Measurements from ENCODE around the gene PDGFRB. TPM values are rescaled to one million over a fixed set of nuclear protein-coding genes. Genes with fewer than 3 reads are reported as not detected.
A peak's percentile ranks its signal among the peaks of the same experiment; 100 is the strongest.

Gene PDGFRB
- total RNA-seq, 4 donors from 2014 or later, result 87.5 to 161 (median 113) TPM

DNA sequence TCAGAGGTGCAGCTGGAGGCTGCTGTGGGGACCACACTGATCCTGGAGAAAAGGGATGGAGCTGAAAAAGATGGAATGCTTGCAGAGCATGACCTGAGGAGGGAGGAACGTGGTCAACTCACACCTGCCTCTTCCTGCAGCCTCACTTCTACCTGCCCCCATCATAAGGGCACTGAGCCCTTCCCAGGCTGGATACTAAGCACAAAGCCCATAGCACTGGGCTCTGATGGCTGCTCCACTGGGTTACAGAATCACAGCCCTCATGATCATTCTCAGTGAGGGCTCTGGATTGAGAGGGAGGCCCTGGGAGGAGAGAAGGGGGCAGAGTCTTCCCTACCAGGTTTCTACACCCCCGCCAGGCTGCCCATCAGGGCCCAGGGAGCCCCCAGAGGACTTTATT, 28.4 kb upstream of the PDGFRB start:
- Histone ChIP-seq H3K9me3 (no peaks in the 10 kb centered on the region), H3K4me3 (no peak overlapping the region), H3K36me3 (no peaks in the 10 kb centered on the region), H3K27ac (no peak overlapping the region), H3K4me1 (peaks cover 0 to 33% (median 19%) of the 10 kb centered on the region in 3 donors), H3K27me3 (peaks cover 13% of the 10 kb centered on the region)
- ATAC-seq, result no peak
- TF ChIP-seq POLR2A (IDR thresholded peaks at IDR 0.05), result no peak
- TF ChIP-seq POLR2AphosphoS5 (IDR thresholded peaks at IDR 0.05), result no peak
- no peak for TF ChIP-seq EP300 (IDR thresholded peaks at IDR 0.05)
- TF ChIP-seq, protein P1, sequence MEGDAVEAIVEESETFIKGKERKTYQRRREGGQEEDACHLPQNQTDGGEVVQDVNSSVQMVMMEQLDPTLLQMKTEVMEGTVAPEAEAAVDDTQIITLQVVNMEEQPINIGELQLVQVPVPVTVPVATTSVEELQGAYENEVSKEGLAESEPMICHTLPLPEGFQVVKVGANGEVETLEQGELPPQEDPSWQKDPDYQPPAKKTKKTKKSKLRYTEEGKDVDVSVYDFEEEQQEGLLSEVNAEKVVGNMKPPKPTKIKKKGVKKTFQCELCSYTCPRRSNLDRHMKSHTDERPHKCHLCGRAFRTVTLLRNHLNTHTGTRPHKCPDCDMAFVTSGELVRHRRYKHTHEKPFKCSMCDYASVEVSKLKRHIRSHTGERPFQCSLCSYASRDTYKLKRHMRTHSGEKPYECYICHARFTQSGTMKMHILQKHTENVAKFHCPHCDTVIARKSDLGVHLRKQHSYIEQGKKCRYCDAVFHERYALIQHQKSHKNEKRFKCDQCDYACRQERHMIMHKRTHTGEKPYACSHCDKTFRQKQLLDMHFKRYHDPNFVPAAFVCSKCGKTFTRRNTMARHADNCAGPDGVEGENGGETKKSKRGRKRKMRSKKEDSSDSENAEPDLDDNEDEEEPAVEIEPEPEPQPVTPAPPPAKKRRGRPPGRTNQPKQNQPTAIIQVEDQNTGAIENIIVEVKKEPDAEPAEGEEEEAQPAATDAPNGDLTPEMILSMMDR (IDR thresholded peaks at IDR 0.05), result no peak
- WGBS, 2 donors (ENCODE audit: low coverage in 1 of 2), result 80% methylated on average over 1 of the region's 2 CpGs

DNA sequence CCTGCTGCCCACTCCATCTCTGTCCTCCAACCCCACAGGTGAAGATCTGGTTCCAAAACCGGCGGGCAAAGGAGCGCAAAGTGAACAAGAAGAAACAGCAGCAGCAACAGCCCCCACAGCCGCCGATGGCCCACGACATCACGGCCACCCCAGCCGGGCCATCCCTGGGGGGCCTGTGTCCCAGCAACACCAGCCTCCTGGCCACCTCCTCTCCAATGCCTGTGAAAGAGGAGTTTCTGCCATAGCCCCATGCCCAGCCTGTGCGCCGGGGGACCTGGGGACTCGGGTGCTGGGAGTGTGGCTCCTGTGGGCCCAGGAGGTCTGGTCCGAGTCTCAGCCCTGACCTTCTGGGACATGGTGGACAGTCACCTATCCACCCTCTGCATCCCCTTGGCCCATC, 27.8 kb upstream of the PDGFRB start:
- H3K4me1 ChIP-seq, result peaks cover 0 to 33% (median 19%) of the 10 kb centered on the region in 3 donors
- peaks cover 7% of the 10 kb centered on the region for H3K27me3 ChIP-seq
- TF ChIP-seq, protein P1 (IDR thresholded peaks at IDR 0.05), result no peak
- no peak for TF ChIP-seq EP300 (IDR thresholded peaks at IDR 0.05)
- no peak for TF ChIP-seq POLR2A (IDR thresholded peaks at IDR 0.05)
- TF ChIP-seq POLR2AphosphoS5 (IDR thresholded peaks at IDR 0.05), result no peak
- no peak for ATAC-seq
- no peak overlapping the region for H3K27ac ChIP-seq
- no peaks in the 10 kb centered on the region for H3K9me3 ChIP-seq
- 95 to 97% methylated on average over 3 to 5 of the region's 12 CpGs for WGBS, 2 donors (ENCODE audit: low coverage in 1 of 2)
- no peak overlapping the region for H3K4me3 ChIP-seq
- no peaks in the 10 kb centered on the region for H3K36me3 ChIP-seq

DNA sequence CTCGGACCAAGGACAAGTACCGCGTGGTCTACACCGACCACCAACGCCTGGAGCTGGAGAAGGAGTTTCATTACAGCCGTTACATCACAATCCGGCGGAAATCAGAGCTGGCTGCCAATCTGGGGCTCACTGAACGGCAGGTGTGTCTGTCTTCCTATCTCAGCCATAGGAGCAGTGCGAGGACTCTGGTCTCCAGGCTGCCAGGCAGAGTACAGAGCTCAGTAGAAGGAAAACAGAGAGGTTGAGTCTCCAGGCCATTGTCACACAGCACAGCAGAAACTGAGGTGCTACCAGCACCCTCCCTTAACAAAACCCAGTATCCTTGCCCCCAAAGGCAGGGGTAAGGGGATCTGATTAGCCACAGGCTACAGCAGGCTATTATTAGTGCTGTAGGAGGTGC, 27.1 kb upstream of the PDGFRB start:
- no peak overlapping the region for H3K27ac ChIP-seq
- H3K27me3 ChIP-seq, result peaks cover 2% of the 10 kb centered on the region
- H3K9me3 ChIP-seq, result no peaks in the 10 kb centered on the region
- H3K36me3 ChIP-seq, result no peaks in the 10 kb centered on the region
- TF ChIP-seq, protein P1 (IDR thresholded peaks at IDR 0.05), result no peak
- TF ChIP-seq POLR2A (IDR thresholded peaks at IDR 0.05) (no peak), EP300 (IDR thresholded peaks at IDR 0.05) (no peak), POLR2AphosphoS5 (IDR thresholded peaks at IDR 0.05) (no peak)
- peaks cover 0 to 33% (median 19%) of the 10 kb centered on the region in 3 donors for H3K4me1 ChIP-seq
- WGBS, 2 donors (ENCODE audit: low coverage in 1 of 2), result 100% methylated on average over 4 of the region's 10 CpGs; no CpG with 5 or more reads in 1 of the 2 donors
- no peak for ATAC-seq
- no peak overlapping the region for H3K4me3 ChIP-seq

DNA sequence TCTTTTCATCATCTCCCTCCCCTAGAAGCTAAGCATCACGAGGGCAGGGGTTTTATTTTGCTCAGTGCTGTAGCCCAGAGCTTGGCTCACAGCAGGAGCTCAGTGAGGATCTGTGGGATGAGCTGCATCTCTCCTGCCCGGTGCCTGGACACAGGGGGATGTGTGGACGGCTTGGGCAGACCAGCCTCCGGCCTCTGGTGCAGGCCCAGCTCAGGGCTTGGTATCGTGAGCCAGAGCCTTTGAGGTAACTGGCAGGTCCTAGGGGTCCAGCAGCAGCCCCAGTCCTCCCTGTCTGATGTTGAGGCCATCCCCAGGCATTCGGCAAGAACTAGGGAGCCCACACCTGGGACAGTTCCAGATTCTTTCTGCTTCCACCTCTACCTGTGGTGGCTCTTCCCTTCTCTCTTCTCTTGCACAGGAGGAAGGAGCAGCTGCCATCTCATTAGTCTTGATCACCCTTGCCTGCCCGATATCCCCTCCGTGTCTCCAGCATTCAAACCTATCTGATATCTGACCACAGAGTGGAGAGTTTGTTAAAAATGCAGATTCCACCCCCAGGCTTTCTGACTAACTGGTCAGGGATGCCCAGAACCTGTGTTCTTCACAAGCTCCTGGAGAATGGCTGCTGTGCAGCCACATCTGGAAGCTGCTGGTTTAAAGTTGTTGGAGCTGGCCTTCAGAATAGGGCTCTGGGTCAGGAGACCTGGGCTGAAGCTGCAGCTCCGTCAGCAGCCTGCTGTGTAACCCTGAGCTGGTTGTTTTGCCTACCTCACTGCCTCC, 26.3 kb upstream of the PDGFRB start:
- peaks cover 0 to 33% (median 19%) of the 10 kb centered on the region in 3 donors for H3K4me1 ChIP-seq
- peak overlapping the region in 2 of 4 donors; percentile 73 to 79 for H3K27ac ChIP-seq
- WGBS, 2 donors (ENCODE audit: low coverage in 1 of 2), result 82 to 89% methylated on average over 2 of the region's 9 CpGs
- no peaks in the 10 kb centered on the region for H3K9me3 ChIP-seq
- no peak for ATAC-seq
- H3K4me3 ChIP-seq, result no peak overlapping the region
- TF ChIP-seq POLR2A (IDR thresholded peaks at IDR 0.05), result no peak
- no peak for TF ChIP-seq EP300 (IDR thresholded peaks at IDR 0.05)
- TF ChIP-seq, protein P1 (IDR thresholded peaks at IDR 0.05), result no peak
- TF ChIP-seq POLR2AphosphoS5 (IDR thresholded peaks at IDR 0.05), result no peak
- no peaks in the 10 kb centered on the region for H3K27me3 ChIP-seq
- H3K36me3 ChIP-seq, result no peaks in the 10 kb centered on the region

DNA sequence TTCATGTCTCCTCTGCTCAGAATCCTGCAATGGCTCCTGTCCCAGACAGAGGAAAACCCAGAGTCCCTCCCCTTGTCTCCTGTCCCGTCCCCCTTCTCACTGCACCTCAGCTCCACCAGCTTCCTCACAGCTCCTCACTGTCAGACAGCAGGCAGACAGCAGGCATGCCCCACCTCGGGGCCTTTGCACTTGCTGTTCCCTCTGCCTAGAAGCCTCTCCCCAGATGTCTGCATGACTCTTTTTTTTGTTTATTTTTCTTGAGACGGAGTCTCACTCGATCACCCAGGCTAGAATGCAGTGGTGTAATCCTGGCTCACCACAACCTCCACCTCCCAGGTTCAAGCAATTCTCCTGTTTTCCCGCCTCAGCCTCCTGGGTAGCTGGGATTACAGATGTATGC, 25.4 kb upstream of the PDGFRB start:
- 33 to 48% methylated on average over 4 to 5 of the region's 5 CpGs for WGBS, 2 donors (ENCODE audit: low coverage in 1 of 2)
- TF ChIP-seq, protein P1 (IDR thresholded peaks at IDR 0.05), result no peak
- TF ChIP-seq POLR2A (IDR thresholded peaks at IDR 0.05), result no peak
- TF ChIP-seq POLR2AphosphoS5 (IDR thresholded peaks at IDR 0.05), result no peak
- no peak for TF ChIP-seq EP300 (IDR thresholded peaks at IDR 0.05)
- Histone ChIP-seq H3K4me3 (no peak overlapping the region), H3K36me3 (no peaks in the 10 kb centered on the region), H3K27ac (peak overlapping the region in 3 of 4 donors; percentile 70 to 79 (median 73)), H3K9me3 (no peaks in the 10 kb centered on the region), H3K27me3 (no peaks in the 10 kb centered on the region), H3K4me1 (peaks cover 0 to 33% (median 19%) of the 10 kb centered on the region in 3 donors)
- peak; percentile 11 for ATAC-seq
